Uterus (tissue), 2 donors: ENCODE data around the gene MCU.

Source experiments
- POLR2A ChIP-seq, 2 donors: fragments of 450-650 bp; IDR thresholded peaks; one replicate each; pipeline ENCODE4 v1.6.1; 2016; ENCODE audit warnings: antibody characterized with exemption in 2 of 2, mild to moderate bottlenecking in 1 of 2, moderate library complexity in 1 of 2
- TF ChIP-seq, protein P1 (sequence below), 4 experiments: fragments of 200-600 bp in 2 of 4; fragments of 450-650 bp in 2 of 4; sonication (generic) in 2 of 4; IDR thresholded peaks; one replicate each; pipeline ENCODE4 v1.5.1; 2016 to 2019; ENCODE audit warnings: antibody characterized with exemption in 4 of 4, mild to moderate bottlenecking in 2 of 4, moderate library complexity in 1 of 4

DNA sequence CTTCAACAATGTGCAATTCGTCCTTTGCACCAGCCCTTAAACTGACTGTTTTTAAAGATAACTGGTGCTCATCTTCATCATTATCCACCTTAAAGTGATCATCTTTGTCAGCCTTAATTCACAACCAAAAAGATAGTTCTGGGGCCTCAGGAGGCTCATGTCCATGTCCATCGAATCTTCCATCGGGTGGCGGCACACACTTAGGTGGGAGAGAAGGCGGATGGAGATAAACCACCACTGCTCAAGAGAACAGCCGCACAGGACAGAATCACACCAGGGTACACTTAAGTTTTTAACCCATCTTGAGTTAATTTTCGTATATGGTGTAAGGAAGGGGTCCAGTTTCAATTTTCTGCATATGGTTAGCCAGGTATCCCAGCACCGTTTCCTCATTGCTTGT, 226.4 kb downstream of the MCU start:
- TF ChIP-seq, protein P1, sequence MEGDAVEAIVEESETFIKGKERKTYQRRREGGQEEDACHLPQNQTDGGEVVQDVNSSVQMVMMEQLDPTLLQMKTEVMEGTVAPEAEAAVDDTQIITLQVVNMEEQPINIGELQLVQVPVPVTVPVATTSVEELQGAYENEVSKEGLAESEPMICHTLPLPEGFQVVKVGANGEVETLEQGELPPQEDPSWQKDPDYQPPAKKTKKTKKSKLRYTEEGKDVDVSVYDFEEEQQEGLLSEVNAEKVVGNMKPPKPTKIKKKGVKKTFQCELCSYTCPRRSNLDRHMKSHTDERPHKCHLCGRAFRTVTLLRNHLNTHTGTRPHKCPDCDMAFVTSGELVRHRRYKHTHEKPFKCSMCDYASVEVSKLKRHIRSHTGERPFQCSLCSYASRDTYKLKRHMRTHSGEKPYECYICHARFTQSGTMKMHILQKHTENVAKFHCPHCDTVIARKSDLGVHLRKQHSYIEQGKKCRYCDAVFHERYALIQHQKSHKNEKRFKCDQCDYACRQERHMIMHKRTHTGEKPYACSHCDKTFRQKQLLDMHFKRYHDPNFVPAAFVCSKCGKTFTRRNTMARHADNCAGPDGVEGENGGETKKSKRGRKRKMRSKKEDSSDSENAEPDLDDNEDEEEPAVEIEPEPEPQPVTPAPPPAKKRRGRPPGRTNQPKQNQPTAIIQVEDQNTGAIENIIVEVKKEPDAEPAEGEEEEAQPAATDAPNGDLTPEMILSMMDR (IDR thresholded peaks at IDR 0.05) = no peak
- no peak for TF ChIP-seq POLR2A (IDR thresholded peaks at IDR 0.05)
